ENCODE data around the gene PRKCH.

Gene PRKCH

DNA sequence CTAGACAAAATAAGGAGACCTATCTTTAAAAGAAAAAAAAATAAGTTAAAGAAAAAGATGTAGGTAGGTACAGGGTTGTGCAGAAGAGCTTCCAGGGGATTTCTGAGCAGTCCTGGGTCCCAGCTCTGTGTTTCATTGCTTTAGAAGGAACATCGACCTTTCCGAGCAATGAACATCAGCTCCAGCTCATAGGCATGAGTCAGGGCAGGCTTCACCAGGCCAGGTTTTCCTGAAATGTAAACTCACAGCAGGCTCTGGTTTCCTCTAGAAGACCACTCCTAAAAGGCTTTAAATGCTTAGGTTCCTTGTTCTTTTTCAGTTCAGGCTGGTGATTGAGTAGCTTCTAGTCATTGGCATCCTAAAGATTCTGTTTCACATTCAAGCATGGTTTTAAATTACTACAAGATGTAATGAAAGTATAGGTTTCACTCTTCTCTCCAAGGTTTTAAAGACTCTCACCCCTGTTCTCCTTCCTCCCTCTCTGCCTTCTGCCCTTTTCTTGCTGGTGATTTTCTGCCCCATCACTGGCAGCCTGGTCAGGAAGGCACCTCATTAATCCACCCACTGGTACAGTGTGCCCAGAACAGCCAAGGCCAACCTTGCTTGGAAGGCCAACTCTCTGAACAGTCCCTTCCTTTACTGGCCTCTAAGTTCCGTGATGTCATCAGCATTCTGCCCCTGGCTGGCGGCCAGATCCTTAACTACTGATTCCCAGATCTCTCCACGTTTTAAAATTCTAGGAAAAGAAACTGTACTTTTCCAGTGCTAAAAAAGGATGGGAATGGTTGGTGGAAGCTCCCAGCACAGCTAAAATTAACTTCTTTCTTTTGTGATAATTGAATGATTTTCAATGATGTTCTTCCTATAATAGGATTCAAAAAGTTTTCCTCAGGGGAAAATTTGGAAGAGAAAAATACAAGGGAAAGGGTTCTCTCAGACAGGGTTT is 264.5 kb downstream of the PRKCH start:
- Histone ChIP-seq H3K36me3 (ENCODE audit: control insufficient read depth in 2 of 2, insufficient read depth in 1 of 2, low read length in 2 of 2) (no peaks in the 10 kb centered on the region), H3K9me3 (ENCODE audit: control insufficient read depth, insufficient read depth, low read depth, low read length) (no peaks in the 10 kb centered on the region), H3K4me3 (ENCODE audit: low read depth, low read length) (no peak overlapping the region), H3K27ac (ENCODE audit: extremely low read depth, low read depth, low read length) (peak overlapping the region; percentile 62), H3K4me1 (ENCODE audit: control insufficient read depth, insufficient read depth, low read length) (peaks cover 25% of the 10 kb centered on the region)
- ChIA-PET CTCF (no interaction called here), POLR2A (no interaction called here)
- TF ChIP-seq ZNF24 (tag by site-specific recombination; IDR thresholded peaks at IDR 0.05): 0 out of 2 replicates have a peak, but pooled peaks have one; percentile 39
- peak; percentile 22; the same call in 1 of the 2 replicates for TF ChIP-seq ZFHX2 (tag by site-specific recombination; conservative IDR thresholded peaks at IDR 0.05)
- TF ChIP-seq MZF1 (tag by site-specific recombination; IDR thresholded peaks at IDR 0.05; ENCODE audit: borderline replicate concordance): 0 out of 2 replicates have a peak, but pooled peaks have one; percentile 16
- TF ChIP-seq SP7 (tag by site-specific recombination; IDR thresholded peaks at IDR 0.05): peak; percentile 41; the same call in 1 of the 2 replicates
- TF ChIP-seq ZBTB48 (tag by site-specific recombination; IDR thresholded peaks at IDR 0.05): 0 out of 2 replicates have a peak, but pooled peaks have one; percentile 39
- TF ChIP-seq ZNF2 (tag by site-specific recombination; IDR thresholded peaks at IDR 0.05): 0 out of 2 replicates have a peak, but pooled peaks have one; percentile 38
- no peak for TF ChIP-seq ZNF843 (tag by site-specific recombination; IDR thresholded peaks at IDR 0.05)
- TF ChIP-seq, protein P1, sequence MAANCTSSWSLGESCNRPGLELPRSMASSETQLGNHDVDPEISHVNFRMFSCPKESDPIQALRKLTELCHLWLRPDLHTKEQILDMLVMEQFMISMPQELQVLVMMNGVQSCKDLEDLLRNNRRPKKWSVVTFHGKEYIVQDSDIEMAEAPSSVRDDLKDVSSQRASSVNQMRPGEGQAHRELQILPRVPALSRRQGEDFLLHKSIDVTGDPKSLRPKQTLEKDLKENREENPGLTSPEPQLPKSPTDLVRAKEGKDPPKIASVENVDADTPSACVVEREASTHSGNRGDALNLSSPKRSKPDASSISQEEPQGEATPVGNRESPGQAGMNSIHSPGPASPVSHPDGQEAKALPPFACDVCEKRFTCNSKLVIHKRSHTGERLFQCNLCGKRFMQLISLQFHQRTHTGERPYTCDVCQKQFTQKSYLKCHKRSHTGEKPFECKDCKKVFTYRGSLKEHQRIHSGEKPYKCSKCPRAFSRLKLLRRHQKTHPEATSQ (tag by site-specific recombination; IDR thresholded peaks at IDR 0.05): no peak
- TF ChIP-seq ZNF629 (tag by site-specific recombination; IDR thresholded peaks at IDR 0.05): peak; percentile 89
- peak; percentile 93 for TF ChIP-seq FEZF1 (tag by site-specific recombination; IDR thresholded peaks at IDR 0.05)
- peak; percentile 48; the same call in 1 of the 2 replicates for TF ChIP-seq IKZF3 (tag by site-specific recombination; IDR thresholded peaks at IDR 0.05)
- TF ChIP-seq ZNF335 (tag by site-specific recombination; conservative IDR thresholded peaks at IDR 0.05): peak; percentile 62
- peak; percentile 76 for TF ChIP-seq ZBTB21 (tag by site-specific recombination; IDR thresholded peaks at IDR 0.05)
- TF ChIP-seq ZNF596 (tag by site-specific recombination; IDR thresholded peaks at IDR 0.05): no peak
- TF ChIP-seq ZBTB8A (tag by site-specific recombination; IDR thresholded peaks at IDR 0.05): peak; percentile 53
- TF ChIP-seq ZNF514 (tag by site-specific recombination; IDR thresholded peaks at IDR 0.05): no peak
- no peak for TF ChIP-seq ZNF114 (tag by site-specific recombination; IDR thresholded peaks at IDR 0.05)
- TF ChIP-seq, protein P2, sequence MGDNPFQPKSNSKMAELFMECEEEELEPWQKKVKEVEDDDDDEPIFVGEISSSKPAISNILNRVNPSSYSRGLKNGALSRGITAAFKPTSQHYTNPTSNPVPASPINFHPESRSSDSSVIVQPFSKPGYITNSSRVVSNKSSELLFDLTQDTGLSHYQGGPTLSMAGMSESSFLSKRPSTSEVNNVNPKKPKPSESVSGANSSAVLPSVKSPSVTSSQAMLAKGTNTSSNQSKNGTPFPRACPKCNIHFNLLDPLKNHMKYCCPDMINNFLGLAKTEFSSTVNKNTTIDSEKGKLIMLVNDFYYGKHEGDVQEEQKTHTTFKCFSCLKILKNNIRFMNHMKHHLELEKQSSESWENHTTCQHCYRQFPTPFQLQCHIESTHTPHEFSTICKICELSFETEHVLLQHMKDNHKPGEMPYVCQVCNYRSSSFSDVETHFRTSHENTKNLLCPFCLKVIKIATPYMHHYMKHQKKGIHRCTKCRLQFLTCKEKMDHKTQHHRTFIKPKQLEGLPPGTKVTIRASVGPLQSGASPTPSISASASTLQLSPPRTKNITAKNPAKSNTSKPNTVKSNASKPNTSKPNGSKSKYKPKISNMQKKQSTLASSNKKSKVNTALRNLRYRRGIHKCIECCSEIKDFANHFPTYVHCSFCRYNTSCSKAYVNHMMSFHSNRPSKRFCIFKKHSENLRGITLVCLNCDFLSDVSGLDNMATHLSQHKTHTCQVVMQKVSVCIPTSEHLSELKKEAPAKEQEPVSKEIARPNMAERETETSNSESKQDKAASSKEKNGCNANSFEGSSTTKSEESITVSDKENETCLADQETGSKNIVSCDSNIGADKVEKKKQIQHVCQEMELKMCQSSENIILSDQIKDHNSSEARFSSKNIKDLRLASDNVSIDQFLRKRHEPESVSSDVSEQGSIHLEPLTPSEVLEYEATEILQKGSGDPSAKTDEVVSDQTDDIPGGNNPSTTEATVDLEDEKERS (tag by site-specific recombination; IDR thresholded peaks at IDR 0.05): no peak
- peak; percentile 59 for TF ChIP-seq ZBTB17 (tag by site-specific recombination; IDR thresholded peaks at IDR 0.05)
- TF ChIP-seq, protein P3, sequence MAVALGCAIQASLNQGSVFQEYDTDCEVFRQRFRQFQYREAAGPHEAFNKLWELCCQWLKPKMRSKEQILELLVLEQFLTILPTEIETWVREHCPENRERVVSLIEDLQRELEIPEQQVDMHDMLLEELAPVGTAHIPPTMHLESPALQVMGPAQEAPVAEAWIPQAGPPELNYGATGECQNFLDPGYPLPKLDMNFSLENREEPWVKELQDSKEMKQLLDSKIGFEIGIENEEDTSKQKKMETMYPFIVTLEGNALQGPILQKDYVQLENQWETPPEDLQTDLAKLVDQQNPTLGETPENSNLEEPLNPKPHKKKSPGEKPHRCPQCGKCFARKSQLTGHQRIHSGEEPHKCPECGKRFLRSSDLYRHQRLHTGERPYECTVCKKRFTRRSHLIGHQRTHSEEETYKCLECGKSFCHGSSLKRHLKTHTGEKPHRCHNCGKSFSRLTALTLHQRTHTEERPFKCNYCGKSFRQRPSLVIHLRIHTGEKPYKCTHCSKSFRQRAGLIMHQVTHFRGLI (tag by site-specific recombination; IDR thresholded peaks at IDR 0.05): peak; percentile 99
- TF ChIP-seq, protein P4, sequence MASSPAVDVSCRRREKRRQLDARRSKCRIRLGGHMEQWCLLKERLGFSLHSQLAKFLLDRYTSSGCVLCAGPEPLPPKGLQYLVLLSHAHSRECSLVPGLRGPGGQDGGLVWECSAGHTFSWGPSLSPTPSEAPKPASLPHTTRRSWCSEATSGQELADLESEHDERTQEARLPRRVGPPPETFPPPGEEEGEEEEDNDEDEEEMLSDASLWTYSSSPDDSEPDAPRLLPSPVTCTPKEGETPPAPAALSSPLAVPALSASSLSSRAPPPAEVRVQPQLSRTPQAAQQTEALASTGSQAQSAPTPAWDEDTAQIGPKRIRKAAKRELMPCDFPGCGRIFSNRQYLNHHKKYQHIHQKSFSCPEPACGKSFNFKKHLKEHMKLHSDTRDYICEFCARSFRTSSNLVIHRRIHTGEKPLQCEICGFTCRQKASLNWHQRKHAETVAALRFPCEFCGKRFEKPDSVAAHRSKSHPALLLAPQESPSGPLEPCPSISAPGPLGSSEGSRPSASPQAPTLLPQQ (tag by site-specific recombination; IDR thresholded peaks at IDR 0.05): 0 out of 2 replicates have a peak, but pooled peaks have one; percentile 30
- TF ChIP-seq, protein P5, sequence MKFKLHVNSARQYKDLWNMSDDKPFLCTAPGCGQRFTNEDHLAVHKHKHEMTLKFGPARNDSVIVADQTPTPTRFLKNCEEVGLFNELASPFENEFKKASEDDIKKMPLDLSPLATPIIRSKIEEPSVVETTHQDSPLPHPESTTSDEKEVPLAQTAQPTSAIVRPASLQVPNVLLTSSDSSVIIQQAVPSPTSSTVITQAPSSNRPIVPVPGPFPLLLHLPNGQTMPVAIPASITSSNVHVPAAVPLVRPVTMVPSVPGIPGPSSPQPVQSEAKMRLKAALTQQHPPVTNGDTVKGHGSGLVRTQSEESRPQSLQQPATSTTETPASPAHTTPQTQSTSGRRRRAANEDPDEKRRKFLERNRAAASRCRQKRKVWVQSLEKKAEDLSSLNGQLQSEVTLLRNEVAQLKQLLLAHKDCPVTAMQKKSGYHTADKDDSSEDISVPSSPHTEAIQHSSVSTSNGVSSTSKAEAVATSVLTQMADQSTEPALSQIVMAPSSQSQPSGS (tag by site-specific recombination; IDR thresholded peaks at IDR 0.05; ENCODE audit: low read depth): peak; percentile 90
